ENCODE measurements around the gene RNF5. TPM values are rescaled to one million over a fixed set of nuclear protein-coding genes. Genes with fewer than 3 reads are reported as not detected.
A peak's percentile ranks its signal among the peaks of the same experiment; 100 is the strongest.

RNF5 gene
- total RNA-seq, 1 donor from 2014 or later, result 94.6 TPM

DNA sequence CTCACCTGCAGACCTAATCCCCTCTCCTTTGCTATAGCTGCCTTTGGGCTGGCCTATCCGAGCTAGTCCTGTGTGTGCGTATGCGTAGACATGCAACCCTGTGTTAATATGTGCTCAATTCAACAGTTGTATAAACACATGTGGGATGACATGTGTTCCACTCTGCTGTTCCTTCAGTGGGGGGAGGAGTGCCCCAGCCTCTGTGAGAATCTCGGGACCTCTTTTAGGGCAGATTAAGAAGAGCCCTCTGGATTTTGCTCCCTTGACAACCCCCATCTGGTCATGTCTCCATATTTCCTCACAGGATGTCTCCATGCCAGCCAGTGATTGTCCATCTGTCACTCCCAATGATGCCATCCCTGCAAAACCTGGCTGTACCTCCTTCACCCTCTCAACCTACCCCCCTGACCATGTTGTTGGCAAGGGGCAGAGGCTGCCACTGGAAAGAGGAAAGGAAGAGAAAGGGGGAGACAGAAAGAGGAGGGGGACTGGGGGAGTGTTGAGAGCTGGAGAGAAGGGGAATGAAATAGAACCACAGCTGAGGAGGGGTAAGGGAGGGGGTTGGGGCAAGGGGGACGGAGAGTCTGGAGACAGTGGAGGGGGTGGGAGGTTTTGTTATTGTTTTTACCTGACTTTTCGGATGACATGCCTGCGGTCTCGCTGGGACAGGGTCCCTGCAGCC, 26.9 kb upstream of the RNF5 start:
- intact Hi-C loops (cut with DNase I), result no loop called here
- DNase-seq (no peak), ATAC-seq (ENCODE audit: poor library complexity) (no peak)

DNA sequence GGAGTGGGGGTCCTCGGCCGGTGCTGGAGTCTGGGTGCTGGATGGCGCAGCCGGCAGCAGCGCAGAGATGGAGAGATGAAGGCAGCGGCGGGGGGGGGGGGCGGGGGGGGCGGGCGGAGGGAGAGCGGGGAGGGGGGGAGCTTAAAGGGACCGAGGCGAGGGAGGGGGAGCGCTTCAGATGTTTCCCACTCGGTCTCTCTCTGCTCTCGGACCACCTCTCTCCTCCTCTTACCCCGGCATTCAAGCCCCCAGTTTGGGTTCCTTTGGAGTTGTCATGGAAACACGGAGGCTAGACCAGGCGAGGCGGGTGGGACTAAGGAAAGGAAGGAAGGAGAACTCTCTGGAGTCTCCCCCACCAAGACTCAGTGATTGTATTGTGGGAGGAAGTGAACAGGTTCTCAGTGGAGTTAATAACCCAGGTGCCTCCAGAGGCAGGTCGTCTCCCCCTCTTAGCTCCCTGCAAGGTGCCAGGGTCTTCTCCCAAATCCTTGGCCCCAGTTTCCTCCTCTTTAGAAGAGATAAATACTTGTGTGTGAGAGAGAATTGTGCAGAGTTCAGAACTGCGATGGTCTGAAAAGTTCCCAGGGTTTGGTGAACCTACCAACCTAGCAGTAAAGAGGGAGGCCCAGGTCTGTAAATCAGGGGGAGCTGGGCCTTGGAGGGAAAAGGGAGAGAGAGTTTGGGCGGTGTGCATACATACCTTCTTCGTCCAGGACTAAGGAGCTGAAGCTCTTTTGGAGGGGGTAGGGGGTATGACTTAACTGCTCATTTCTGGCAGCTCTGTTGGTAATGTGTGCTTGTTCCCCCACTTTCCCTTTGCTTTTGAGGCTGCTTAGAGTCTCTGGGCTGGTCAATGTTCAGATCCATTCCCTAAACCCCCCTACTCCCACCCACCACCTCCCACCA, 26.1 kb upstream of the RNF5 start, which contains the start of gene PRRT1:
PRRT1 (minus strand) TSS at position 77 of the 906 bp plus-strand sequence. CDS start 112 bp downstream, outside the sequence.
- ATAC-seq (ENCODE audit: poor library complexity) (no peak), DNase-seq (no peak)
- intact Hi-C loops (cut with DNase I), result no loop called here

DNA sequence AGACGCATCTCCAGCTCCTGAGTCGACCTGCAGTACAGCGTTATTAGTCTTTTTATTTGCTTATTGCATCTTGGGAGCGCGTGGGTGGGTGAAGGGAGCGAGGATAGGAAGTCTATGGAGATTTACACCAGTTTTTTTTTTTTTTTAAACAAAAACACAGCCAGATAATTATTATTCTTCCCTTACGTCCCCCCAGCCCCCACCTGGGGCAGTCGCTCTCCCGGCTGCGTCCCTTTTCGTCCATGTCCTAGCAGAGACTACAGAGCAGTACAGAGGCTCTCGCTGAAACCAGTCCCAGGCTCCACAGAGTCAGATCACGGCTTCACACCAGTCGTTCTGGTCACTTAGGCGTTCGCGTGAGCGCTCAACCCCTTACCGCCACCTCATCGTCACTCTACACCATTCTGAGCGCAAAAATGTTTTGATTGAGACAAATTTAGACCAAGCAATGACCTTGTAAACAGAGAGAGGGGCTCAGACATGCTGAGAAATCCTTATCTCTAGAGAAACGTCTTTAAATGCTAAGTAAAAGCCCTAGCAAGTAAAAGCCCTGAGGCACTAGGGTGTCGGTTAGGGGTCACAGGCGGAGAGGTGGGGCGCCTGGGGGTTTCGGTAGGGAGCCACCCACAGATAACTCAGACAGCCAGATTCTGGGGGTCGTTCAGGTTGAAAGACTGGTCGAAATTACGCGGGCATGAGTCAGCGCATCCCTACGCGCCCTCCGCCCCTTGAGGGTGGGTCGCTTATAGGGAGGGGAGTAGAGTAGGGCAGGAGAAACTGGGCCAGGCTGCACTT, 25.2 kb upstream of the RNF5 start:
- DNase-seq (peak; percentile 42), ATAC-seq (ENCODE audit: poor library complexity) (peak; percentile 30)
- intact Hi-C loops (cut with DNase I), result no loop called here

DNA sequence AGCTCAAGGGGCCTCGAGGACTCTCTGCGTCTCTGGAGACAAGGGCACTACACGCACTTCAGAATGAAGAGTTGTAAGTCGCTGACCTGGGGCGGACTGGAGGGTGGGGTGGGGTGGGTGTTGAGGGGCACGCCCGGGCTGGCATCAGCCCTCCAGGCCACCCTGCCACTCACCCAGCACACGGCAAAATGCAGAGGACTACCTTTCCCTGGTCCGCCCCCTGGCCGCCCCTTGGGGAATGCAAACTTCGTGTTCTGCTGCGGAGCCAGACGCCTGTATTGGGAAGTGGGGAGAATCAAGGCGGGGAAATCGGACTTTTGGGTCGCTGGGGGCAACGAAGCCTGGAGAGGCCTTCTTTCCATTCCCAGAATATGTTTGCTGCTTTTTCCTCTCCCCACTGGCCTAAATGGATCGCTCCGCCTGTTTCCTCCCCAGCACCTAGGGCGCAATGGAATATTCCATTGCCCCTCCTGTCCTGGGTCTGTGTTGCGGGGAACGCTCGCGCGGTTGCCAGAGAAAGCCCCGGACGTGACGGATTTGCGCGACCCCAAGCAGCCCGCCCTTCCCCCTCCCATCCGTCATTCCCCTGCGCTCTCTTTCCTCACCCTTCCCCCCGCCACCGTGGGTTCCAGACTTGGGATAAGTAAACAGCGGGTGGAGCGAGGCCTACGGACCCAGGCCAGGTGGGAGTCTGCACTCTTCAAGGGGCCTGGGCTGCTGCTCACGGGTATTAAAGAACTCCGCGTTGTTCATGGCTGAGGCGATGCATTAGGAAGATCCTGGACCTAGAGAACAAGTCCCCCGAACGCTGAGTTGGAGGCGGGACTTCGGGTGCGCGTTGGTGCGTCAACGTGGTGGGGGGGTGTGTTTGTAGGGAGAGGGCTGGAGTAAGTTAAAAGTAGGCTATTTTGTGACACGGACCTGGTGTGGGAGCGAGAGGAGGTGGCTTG, 24.4 kb upstream of the RNF5 start, which contains the start of gene PPT2:
PPT2 (plus strand) TSS at position 578 of the 950 bp plus-strand sequence. CDS start 454 bp downstream, outside the sequence.
- intact Hi-C loops (cut with DNase I), result no loop called here
- DNase-seq, result peak; percentile 93
- peak; percentile 92 for ATAC-seq (ENCODE audit: poor library complexity)

GRCh38 chr6:32154514-32155161, 23.6 kb upstream of the RNF5 start:
- DNase-seq (peak; percentile 73), ATAC-seq (ENCODE audit: poor library complexity) (peak; percentile 79)
- intact Hi-C loops (cut with DNase I), result no loop called here

DNA sequence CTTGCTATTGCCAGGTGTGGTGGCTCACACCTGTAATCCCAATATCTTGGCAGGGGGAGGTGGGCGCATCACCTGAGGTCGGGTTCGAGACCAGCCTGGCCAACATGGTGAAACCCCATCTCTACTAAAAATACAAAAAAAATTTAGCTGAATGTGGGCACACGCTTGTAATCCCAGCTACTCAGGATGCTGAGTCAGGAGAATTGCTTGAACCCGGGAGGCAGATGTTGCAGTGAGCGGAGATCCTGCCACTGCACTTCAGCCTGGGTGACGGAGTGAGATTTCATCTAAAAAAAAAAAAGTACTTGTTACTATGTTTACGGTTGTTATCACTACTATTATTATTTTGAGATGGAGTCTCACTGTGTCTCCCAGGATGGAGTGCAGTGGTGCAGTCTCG, 21.3 kb upstream of the RNF5 start:
- intact Hi-C loops (cut with DNase I), result no loop called here
- ATAC-seq (ENCODE audit: poor library complexity), result no peak
- no peak for DNase-seq

DNA sequence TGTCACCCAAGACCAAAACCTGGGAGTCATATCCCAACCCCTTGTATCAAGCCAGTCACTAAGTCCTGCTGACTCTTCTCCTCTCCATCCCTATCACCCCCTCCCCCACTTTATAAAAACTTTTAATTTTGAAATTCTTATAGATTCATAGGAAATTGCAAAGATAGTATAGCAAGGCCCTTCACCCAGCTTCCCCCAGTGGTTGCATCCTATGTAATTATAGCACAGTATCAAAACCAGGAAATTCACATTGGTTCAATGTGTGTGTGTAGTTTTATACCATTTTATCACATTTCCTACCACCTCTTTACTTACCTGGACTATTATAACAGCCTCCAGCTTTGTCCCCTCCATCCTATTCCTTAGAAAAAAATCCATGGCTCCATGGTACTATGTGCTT, 20.2 kb upstream of the RNF5 start:
- intact Hi-C loops (cut with DNase I), result no loop called here

GRCh38 chr6:32163559-32164258, 14.5 kb upstream of the RNF5 start:
- DNase-seq (no peak), ATAC-seq (ENCODE audit: poor library complexity) (no peak)
- intact Hi-C loops (cut with DNase I), result no loop called here

More for the DNA sequence above, 20.2 kb upstream of the RNF5 start:
- no peak for ATAC-seq (ENCODE audit: poor library complexity)
- DNase-seq, result no peak

DNA sequence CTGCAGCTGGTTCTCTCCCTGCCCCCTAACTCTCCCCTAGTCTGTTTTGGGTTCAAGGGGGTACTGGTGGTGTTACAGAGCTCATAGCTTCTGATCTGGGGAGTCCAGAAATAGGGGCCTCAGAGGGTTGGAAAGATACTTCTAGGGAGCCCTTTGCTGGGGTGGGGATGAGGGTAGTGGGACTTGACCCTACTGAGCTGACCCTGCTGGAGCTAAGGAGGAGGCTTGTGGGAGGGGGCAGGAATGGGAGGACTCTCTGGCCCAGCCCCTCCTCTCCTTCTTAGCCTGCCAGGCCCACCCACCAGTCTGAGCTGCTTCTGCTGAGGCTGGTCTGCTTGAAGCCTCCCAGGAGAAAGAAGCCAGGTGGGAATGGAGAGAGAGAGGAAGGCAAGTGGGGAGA, 13.9 kb upstream of the RNF5 start, which contains the start of gene EGFL8:
EGFL8 (plus strand) TSS at position 301 of the 400 bp plus-strand sequence. CDS start 1,571 bp downstream, outside the sequence.
- intact Hi-C loops (cut with DNase I), result no loop called here
- ATAC-seq (ENCODE audit: poor library complexity) (no peak), DNase-seq (no peak)

DNA sequence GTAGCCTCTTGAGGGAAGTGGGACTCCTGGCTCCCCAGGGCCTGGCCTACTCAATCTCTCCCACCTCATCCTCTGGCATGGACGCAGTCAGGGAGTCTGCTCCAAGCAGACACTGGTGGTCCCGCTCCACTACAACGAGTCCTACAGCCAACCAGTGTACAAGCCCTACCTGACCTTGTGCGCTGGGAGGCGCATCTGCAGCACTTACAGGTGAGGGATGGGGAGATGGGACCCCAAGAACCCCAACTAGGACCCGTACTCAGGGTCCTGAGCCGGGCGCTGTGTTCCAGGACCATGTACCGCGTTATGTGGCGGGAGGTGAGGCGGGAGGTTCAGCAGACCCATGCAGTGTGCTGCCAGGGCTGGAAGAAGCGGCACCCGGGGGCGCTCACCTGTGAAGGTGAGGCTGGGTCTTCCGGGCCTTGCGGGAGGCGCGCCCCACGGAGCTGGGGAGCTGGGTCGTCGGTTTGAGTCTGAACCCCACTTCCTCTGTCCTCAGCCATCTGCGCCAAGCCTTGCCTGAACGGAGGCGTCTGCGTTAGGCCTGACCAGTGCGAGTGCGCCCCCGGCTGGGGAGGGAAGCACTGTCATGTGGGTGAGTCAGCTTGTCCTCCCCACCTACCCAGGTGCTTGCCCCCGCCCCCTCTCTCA, 11.7 kb upstream of the RNF5 start:
- DNase-seq (no peak), ATAC-seq (ENCODE audit: poor library complexity) (no peak)
- intact Hi-C loops (cut with DNase I), result no loop called here

DNA sequence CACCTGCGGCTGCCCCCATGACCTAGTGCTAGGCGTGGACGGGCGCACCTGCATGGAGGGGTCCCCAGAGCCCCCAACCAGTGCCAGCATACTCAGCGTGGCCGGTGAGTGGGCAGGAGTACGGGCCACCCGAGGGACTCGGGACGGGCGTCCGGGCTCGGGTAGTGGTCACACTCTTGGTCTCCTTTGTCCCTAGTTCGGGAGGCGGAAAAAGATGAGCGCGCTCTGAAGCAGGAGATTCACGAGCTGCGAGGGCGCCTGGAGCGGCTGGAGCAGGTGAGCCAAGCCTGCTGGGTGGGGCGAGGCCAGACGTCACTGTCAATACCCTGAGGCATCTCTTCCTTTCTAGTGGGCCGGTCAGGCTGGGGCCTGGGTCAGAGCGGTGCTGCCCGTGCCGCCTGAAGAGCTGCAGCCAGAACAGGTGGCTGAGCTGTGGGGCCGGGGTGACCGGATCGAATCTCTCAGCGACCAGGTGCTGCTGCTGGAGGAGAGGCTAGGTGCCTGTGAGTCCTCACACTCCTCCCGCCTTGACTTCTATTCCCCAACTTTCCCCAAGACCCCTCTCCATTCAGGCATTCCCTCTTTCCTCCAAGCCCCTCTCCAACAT, 10.9 kb upstream of the RNF5 start:
- ATAC-seq (ENCODE audit: poor library complexity) (no peak), DNase-seq (no peak)
- intact Hi-C loops (cut with DNase I), result no loop called here

GRCh38 chr6:32167761-32168262, 10.4 kb upstream of the RNF5 start:
- ATAC-seq (ENCODE audit: poor library complexity) (no peak), DNase-seq (no peak)
- intact Hi-C loops (cut with DNase I), result no loop called here

GRCh38 chr6:32168350-32168749, 9.9 kb upstream of the RNF5 start:
- DNase-seq, result no peak
- ATAC-seq (ENCODE audit: poor library complexity), result no peak
- intact Hi-C loops (cut with DNase I), result no loop called here

DNA sequence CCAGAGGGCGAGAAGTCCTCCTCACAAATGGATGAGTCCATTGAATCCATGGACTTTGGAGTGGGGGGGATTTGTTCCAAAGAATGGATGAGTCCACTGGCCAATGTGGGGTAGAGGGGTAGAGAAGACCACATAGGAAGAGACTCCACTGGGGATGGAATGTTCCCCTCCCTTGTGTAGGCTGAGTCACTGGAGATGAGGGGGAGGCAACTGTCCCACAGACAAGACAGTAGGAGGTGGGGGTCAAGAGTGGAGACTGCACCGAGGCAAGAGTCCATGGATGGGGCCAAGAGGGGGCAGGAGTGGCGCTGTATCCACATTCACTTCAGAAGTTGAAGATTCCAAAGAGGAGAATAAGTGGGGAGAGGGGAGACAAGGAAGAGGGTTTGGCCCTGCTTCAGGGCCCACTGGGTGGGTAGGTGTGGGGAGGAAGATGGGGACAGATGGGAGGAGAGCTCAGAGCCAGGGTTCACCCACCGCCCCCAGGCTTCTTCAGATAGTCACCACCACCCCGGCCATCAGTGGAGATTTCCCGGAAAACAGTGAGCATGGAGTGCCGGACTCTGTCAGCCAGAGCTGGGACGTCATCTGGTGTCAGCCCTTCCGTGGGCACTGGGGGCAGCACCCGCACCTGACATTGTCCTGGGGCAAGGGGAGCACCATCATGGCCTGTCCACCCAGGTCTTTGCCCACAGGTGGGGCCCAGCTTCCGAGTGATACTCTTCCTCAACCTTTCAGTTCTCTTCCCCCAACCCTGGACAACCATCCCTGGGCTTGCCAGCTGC, 9.2 kb upstream of the RNF5 start:
- DNase-seq (no peak), ATAC-seq (ENCODE audit: poor library complexity) (no peak)
- intact Hi-C loops (cut with DNase I), result no loop called here

DNA sequence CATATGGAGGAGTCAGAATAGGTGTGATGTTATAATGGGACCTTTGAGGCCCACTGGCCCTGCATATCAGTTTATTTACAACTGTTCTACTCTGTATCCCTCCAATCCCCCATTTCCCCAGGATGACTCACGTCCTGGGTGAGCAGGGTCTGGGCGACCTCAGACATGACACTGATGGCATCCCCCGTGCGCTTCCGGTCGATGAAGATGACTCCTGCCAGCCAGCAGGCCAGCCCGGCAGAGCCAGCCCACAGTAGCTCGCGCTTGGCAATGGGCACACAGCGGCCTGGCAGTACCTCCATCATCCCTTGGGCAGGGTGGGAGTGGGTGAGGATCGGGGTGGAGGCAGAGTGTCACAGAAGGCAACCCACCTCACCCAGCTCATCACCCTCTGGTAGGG, 7.9 kb upstream of the RNF5 start:
- intact Hi-C loops (cut with DNase I), result no loop called here
- no peak for DNase-seq
- ATAC-seq (ENCODE audit: poor library complexity), result no peak
